Measurements from ENCODE around the gene WASF2. TPM values are rescaled to one million over a fixed set of nuclear protein-coding genes. Genes with fewer than 3 reads are reported as not detected.

Gene WASF2
- total and polyA plus RNA-seq, 2 of the 13 experiments (the other 11 are each of a cell fraction or from before 2014, with no cell fraction given) = 10.4 to 27.7 TPM

DNA sequence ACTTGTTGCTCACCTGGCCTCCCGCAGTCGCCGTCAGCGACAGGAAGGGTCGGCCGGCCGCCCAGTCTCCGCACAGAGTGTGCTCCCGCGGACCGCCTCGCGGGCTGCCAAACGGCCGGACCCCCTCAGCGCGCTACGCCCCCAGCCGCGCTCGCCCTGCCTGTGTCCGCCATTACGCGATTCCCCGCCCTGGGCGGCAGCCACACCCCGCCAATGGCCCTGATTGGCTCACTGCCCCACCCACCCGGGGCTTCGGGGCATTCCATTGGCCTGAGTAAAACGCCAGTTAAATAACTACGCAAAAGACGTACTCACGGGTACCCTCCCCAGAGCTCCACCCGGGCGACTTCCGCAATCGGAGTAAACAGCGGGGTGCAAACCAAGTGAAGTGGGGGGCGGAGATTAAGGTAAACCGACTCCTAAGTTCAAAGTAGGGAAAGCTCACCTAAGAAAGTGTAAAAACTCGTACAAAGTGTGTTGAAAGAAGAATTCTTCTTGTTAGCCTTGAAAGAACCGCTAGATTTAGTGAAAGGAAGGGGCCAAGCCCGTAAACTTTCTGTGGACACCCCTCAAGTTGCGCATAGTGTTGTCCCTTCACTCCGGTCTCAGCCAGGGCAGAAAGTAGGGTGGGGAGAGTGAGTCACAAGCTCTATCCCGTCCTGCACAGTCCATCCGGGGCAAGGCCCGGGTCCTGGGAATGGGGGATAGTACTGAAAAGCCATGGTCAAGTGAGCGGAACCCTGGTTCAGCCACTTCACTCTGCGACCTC is at the start of gene WASF2 (continued):
- TF ChIP-seq, protein P1, sequence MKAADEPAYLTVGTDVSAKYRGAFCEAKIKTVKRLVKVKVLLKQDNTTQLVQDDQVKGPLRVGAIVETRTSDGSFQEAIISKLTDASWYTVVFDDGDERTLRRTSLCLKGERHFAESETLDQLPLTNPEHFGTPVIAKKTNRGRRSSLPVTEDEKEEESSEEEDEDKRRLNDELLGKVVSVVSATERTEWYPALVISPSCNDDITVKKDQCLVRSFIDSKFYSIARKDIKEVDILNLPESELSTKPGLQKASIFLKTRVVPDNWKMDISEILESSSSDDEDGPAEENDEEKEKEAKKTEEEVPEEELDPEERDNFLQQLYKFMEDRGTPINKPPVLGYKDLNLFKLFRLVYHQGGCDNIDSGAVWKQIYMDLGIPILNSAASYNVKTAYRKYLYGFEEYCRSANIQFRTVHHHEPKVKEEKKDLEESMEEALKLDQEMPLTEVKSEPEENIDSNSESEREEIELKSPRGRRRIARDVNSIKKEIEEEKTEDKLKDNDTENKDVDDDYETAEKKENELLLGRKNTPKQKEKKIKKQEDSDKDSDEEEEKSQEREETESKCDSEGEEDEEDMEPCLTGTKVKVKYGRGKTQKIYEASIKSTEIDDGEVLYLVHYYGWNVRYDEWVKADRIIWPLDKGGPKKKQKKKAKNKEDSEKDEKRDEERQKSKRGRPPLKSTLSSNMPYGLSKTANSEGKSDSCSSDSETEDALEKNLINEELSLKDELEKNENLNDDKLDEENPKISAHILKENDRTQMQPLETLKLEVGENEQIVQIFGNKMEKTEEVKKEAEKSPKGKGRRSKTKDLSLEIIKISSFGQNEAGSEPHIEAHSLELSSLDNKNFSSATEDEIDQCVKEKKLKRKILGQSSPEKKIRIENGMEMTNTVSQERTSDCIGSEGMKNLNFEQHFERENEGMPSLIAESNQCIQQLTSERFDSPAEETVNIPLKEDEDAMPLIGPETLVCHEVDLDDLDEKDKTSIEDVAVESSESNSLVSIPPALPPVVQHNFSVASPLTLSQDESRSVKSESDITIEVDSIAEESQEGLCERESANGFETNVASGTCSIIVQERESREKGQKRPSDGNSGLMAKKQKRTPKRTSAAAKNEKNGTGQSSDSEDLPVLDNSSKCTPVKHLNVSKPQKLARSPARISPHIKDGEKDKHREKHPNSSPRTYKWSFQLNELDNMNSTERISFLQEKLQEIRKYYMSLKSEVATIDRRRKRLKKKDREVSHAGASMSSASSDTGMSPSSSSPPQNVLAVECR (CRISPR knock-in tag; IDR thresholded peaks at IDR 0.05; ENCODE audit: borderline replicate concordance) = peak; percentile 79; the same call in 1 of the 2 replicates
- TF ChIP-seq NR1H2 (CRISPR knock-in tag; IDR thresholded peaks at IDR 0.05; ENCODE audit: borderline replicate concordance, low read depth) = no peak
- TF ChIP-seq ZNF891 (CRISPR knock-in tag; IDR thresholded peaks at IDR 0.05) = no peak
- TF ChIP-seq MEIS2 (CRISPR knock-in tag; IDR thresholded peaks at IDR 0.05) = no peak
- TF ChIP-seq, protein P2, sequence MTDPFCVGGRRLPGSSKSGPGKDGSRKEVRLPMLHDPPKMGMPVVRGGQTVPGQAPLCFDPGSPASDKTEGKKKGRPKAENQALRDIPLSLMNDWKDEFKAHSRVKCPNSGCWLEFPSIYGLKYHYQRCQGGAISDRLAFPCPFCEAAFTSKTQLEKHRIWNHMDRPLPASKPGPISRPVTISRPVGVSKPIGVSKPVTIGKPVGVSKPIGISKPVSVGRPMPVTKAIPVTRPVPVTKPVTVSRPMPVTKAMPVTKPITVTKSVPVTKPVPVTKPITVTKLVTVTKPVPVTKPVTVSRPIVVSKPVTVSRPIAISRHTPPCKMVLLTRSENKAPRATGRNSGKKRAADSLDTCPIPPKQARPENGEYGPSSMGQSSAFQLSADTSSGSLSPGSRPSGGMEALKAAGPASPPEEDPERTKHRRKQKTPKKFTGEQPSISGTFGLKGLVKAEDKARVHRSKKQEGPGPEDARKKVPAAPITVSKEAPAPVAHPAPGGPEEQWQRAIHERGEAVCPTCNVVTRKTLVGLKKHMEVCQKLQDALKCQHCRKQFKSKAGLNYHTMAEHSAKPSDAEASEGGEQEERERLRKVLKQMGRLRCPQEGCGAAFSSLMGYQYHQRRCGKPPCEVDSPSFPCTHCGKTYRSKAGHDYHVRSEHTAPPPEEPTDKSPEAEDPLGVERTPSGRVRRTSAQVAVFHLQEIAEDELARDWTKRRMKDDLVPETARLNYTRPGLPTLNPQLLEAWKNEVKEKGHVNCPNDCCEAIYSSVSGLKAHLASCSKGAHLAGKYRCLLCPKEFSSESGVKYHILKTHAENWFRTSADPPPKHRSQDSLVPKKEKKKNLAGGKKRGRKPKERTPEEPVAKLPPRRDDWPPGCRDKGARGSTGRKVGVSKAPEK (CRISPR knock-in tag; IDR thresholded peaks at IDR 0.05; ENCODE audit: borderline replicate concordance) = no peak
- TF ChIP-seq, protein P3, sequence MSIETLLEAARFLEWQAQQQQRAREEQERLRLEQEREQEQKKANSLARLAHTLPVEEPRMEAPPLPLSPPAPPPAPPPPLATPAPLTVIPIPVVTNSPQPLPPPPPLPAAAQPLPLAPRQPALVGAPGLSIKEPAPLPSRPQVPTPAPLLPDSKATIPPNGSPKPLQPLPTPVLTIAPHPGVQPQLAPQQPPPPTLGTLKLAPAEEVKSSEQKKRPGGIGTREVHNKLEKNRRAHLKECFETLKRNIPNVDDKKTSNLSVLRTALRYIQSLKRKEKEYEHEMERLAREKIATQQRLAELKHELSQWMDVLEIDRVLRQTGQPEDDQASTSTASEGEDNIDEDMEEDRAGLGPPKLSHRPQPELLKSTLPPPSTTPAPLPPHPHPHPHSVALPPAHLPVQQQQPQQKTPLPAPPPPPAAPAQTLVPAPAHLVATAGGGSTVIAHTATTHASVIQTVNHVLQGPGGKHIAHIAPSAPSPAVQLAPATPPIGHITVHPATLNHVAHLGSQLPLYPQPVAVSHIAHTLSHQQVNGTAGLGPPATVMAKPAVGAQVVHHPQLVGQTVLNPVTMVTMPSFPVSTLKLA (IDR thresholded peaks at IDR 0.05) = no peak
- TF ChIP-seq, protein P4, sequence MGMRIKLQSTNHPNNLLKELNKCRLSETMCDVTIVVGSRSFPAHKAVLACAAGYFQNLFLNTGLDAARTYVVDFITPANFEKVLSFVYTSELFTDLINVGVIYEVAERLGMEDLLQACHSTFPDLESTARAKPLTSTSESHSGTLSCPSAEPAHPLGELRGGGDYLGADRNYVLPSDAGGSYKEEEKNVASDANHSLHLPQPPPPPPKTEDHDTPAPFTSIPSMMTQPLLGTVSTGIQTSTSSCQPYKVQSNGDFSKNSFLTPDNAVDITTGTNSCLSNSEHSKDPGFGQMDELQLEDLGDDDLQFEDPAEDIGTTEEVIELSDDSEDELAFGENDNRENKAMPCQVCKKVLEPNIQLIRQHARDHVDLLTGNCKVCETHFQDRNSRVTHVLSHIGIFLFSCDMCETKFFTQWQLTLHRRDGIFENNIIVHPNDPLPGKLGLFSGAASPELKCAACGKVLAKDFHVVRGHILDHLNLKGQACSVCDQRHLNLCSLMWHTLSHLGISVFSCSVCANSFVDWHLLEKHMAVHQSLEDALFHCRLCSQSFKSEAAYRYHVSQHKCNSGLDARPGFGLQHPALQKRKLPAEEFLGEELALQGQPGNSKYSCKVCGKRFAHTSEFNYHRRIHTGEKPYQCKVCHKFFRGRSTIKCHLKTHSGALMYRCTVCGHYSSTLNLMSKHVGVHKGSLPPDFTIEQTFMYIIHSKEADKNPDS (CRISPR knock-in tag; IDR thresholded peaks at IDR 0.05) = no peak
- no peak for TF ChIP-seq SOX5 (CRISPR knock-in tag; IDR thresholded peaks at IDR 0.05; ENCODE audit: borderline replicate concordance)
- TF ChIP-seq SRF (IDR thresholded peaks at IDR 0.05; ENCODE audit: low read depth, low read length) = no peak
- TF ChIP-seq, protein P5, sequence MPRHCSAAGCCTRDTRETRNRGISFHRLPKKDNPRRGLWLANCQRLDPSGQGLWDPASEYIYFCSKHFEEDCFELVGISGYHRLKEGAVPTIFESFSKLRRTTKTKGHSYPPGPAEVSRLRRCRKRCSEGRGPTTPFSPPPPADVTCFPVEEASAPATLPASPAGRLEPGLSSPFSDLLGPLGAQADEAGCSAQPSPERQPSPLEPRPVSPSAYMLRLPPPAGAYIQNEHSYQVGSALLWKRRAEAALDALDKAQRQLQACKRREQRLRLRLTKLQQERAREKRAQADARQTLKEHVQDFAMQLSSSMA (CRISPR knock-in tag; IDR thresholded peaks at IDR 0.05) = 0 out of 2 replicates have a peak, but pooled peaks have one; percentile 60
- TF ChIP-seq ZNF484 (CRISPR knock-in tag; IDR thresholded peaks at IDR 0.05; ENCODE audit: borderline replicate concordance, low read depth) = no peak
- 0 out of 2 replicates have a peak, but pooled peaks have one; percentile 56 for TF ChIP-seq ZNF792 (CRISPR knock-in tag; IDR thresholded peaks at IDR 0.05)
- no peak for TF ChIP-seq CENPT (CRISPR knock-in tag; IDR thresholded peaks at IDR 0.05; ENCODE audit: low read depth)
- no peak for TF ChIP-seq AGO2 (optimal IDR thresholded peaks at IDR 0.05; ENCODE audit: low read depth, low read length)
- no peak for TF ChIP-seq ZNF598 (CRISPR knock-in tag; IDR thresholded peaks at IDR 0.05; ENCODE audit: borderline replicate concordance)
- TF ChIP-seq, protein P6, sequence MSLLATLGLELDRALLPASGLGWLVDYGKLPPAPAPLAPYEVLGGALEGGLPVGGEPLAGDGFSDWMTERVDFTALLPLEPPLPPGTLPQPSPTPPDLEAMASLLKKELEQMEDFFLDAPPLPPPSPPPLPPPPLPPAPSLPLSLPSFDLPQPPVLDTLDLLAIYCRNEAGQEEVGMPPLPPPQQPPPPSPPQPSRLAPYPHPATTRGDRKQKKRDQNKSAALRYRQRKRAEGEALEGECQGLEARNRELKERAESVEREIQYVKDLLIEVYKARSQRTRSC (CRISPR knock-in tag; IDR thresholded peaks at IDR 0.05; ENCODE audit: low read depth) = no peak
